Psoas muscle (tissue), 8 donors: ENCODE measurements around the gene USP10. TPM values are rescaled to one million over a fixed set of nuclear protein-coding genes. Genes with fewer than 3 reads are reported as not detected.

ENCODE experiments used
- ATAC-seq, 4 donors: fragments of 200-7000 bp; cut with Tn5 transposase; one replicate each; pipeline ENCODE4 v1.9.1; 2020; ENCODE audit warnings: moderate library complexity in 3 of 4, mild to moderate bottlenecking in 2 of 4
- DNase-seq, 2 donors: peaks; one replicate each; pipeline ENCODE4 v3.0.0-alpha.2; 2020
- H3K27ac ChIP-seq: fragments of 200-600 bp; one replicate; pipeline ENCODE4 v1.8.0; 2022
- H3K27me3 ChIP-seq, 3 donors: fragments of 200-600 bp in 1 of 3; one replicate each; pipeline versions ENCODE4 v1.6.1 to v1.8.0; 2013 to 2022; ENCODE audit warnings: low read length in 2 of 3, mild to moderate bottlenecking in 2 of 3, moderate library complexity in 1 of 3; ENCODE audit not compliant: insufficient read depth in 3 of 3
- H3K36me3 ChIP-seq, 2 donors: fragments of 200-600 bp in 1 of 2; one replicate each; pipeline versions ENCODE4 v1.6.1 to v1.8.0; 2013 to 2022; ENCODE audit warnings: low read depth in 1 of 2, mild to moderate bottlenecking in 1 of 2, moderate library complexity in 1 of 2; ENCODE audit not compliant: insufficient read depth in 1 of 2
- H3K4me1 ChIP-seq: fragments of 200-600 bp; one replicate; pipeline ENCODE4 v1.8.0; 2022
- H3K4me3 ChIP-seq: fragments of 200-600 bp; one replicate; pipeline ENCODE4 v1.8.0; 2022; ENCODE audit warnings: mild to moderate bottlenecking
- H3K9me3 ChIP-seq: fragments of 200-600 bp; one replicate; pipeline ENCODE4 v1.8.0; 2022
- WGBS, 3 donors: extraction: QIAGEN DNeasy Blood & Tissue Kit; methylation state at CpG; one replicate each; pipeline versions ENCODE4 v1.1.6 to v1.1.7; 2013; 5-methylcytosine and 5-hydroxymethylcytosine counted together
- intact Hi-C, 2 donors: fragments of 100-400 bp; cut with DNase I; formaldehyde crosslinking; loops; one replicate each; pipeline versions ENCODE4 v1.11.0 to v1.14.2; 2022
- polyA plus RNA-seq, 3 donors: library from polyadenylated mRNA; stranded (reverse); fragments of 200-250 nt; gene quantifications; one replicate each; pipeline ENCODE4 v1.2.3, GENCODE V29; 2013
- total RNA-seq, 4 donors: library from RNA; stranded (reverse); fragmentation: NEBNext Ultra II Directional in 2 of 4; extraction: Animal tissue kit (Norgen Biotek cat#: 25700) in 2 of 4; gene quantifications; one replicate each; pipeline versions ENCODE4 v1.2.1 to v1.2.4, GENCODE V29; 2021 to 2023
- TF ChIP-seq, protein P1 (sequence below): fragments of 200-600 bp; IDR thresholded peaks from one replicate; pipeline ENCODE4 v1.8.0; 2022; ENCODE audit warnings: antibody characterized with exemption
- donor health status: healthy with polysubstance abuse.
- donor health status: DM: no; HTN: no; CAD: no; lungs with moderate emphysema.
- donor health status: Bipolar disorder and iron deficiency.
- donor health status: healthy.
- donor health status: DM: yes; HTN: yes; CAD: no.
- donor health status: DM: no; HTN: no; CAD: no.
- donor health status: DM: no; HTN: no; CAD: no.
- donor health status: DM: yes; HTN: yes; CAD: no.

The USP10 gene
- total and polyA plus RNA-seq, 7 donors, result 33.9 to 93.0 (median 69.2) TPM

DNA sequence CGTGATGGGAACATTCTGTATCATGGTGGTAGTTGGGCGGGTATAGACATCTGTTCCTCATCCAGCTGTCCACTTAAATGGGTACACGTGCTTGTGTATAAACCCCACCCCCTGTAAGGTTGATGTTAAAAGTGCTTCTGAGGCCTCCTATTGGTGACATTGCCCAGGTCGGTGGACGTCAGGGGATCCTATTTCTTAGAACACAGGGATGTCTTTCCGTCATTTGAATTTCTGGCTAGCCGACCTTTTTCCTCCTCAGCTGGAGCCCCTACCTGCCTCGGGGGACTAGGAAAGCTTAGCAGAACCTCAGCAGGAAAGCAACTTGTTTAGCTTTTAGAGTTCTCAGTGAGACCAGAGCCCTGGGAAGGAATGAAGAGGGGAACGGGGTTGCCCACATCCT lies 103.3 kb downstream of the USP10 start:
- Histone ChIP-seq H3K4me3 (no peak overlapping the region), H3K36me3 (no peaks in the 10 kb centered on the region), H3K27me3 (no peaks in the 10 kb centered on the region), H3K9me3 (no peaks in the 10 kb centered on the region), H3K27ac (no peak overlapping the region), H3K4me1 (no peaks in the 10 kb centered on the region)
- ATAC-seq (no peak), DNase-seq (no peak)
- intact Hi-C loops, result no loop called here
- TF ChIP-seq, protein P1, sequence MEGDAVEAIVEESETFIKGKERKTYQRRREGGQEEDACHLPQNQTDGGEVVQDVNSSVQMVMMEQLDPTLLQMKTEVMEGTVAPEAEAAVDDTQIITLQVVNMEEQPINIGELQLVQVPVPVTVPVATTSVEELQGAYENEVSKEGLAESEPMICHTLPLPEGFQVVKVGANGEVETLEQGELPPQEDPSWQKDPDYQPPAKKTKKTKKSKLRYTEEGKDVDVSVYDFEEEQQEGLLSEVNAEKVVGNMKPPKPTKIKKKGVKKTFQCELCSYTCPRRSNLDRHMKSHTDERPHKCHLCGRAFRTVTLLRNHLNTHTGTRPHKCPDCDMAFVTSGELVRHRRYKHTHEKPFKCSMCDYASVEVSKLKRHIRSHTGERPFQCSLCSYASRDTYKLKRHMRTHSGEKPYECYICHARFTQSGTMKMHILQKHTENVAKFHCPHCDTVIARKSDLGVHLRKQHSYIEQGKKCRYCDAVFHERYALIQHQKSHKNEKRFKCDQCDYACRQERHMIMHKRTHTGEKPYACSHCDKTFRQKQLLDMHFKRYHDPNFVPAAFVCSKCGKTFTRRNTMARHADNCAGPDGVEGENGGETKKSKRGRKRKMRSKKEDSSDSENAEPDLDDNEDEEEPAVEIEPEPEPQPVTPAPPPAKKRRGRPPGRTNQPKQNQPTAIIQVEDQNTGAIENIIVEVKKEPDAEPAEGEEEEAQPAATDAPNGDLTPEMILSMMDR, result no peak
- WGBS, 3 donors, result 78 to 81% (median 79%) methylated on average over 9 of the region's 9 CpGs

DNA sequence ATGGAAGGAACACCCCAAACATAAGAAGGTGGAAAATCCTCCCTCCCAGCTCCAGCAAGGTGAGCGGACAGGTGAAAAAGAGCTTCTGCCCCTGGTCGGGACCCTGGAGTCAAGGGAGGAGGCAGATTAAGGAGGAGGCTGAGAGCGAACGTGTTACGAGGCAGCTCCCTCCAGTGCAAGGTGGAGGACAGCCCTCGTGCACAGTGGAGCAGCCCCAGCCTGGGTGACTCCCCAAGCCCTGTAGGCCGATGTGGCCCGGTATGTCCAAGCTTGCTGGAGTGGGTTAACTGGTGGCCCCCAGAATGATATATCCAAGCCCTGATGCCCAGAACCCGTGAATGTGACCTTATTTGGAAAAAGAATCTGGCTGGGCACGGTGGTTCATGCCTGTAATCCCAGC lies 104.5 kb downstream of the USP10 start:
- no peaks in the 10 kb centered on the region for H3K4me1 ChIP-seq
- no peaks in the 10 kb centered on the region for H3K27me3 ChIP-seq
- no peaks in the 10 kb centered on the region for H3K9me3 ChIP-seq
- DNase-seq, result no peak
- intact Hi-C loops, result no loop called here
- no peak overlapping the region for H3K27ac ChIP-seq
- H3K36me3 ChIP-seq, result no peaks in the 10 kb centered on the region
- WGBS, 3 donors, result 90 to 91% (median 91%) methylated on average over 10 of the region's 10 CpGs
- TF ChIP-seq, protein P1, result no peak
- no peak for ATAC-seq
- no peak overlapping the region for H3K4me3 ChIP-seq

DNA sequence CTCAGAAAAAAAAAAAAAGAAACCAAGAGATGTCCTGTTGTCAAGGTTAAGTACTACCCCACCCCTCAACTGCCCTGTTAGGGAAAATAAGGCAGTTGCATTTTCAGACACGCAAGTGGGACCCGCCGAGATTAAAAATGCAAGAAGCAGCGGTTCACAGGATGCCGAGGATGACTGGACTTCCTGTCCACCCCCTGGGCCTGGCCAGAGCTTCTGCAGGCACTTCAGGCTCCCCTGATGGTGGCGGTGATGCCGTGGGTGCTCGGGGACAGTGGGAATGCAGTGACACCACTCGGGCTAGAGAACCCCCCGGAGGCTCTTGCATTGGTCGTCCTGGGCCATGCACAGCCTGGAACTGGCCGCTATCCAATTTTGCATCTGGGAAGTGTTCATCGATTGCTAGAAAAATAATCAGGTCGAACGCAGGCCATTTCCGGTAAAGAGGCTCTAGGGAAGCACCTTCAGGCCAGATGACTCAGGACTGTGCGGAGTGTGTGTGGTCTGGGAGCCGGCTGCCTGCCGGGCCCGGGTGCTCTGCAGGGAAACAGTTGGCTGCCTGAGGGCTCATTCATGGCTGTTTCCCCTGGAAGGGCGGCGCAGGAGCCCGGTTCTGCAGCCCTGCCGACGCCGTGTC lies 106.6 kb downstream of the USP10 start:
- Histone ChIP-seq H3K4me1 (no peaks in the 10 kb centered on the region), H3K36me3 (no peaks in the 10 kb centered on the region), H3K4me3 (no peak overlapping the region), H3K27ac (no peak overlapping the region), H3K27me3 (no peaks in the 10 kb centered on the region), H3K9me3 (no peaks in the 10 kb centered on the region)
- 44 to 49% (median 46%) methylated on average over 26 of the region's 26 CpGs for WGBS, 3 donors
- TF ChIP-seq, protein P1, result no peak
- DNase-seq (peak in 1 of 2 donors; percentile 77), ATAC-seq (peak in 3 of 4 donors; percentile 59 to 68 (median 59))
- intact Hi-C loops, result loop anchor here in 1 of 2 donors (5.0 kb wide), 2 partner anchors 36 to 49 kb away; no protein-coding TSS in a partner anchor

DNA sequence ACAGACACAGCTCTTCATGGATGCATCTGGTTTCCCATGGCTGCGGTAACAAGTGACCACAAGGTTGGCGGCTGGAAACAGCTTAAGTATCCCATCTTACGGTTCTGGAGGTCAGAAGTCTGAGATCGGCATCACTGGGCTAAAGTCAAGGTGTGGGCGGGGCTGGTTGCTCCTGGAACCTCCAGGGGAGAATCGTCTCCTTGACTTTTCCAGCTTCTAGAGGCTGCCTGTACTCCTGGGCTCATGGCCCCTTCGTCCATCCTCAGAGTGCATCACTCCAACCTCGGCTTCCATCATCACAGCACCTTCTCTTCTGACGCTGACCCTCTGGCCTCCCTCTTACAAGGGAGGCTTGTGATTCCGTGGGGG lies 107.1 kb downstream of the USP10 start:
- Histone ChIP-seq H3K27me3 (no peaks in the 10 kb centered on the region), H3K9me3 (no peaks in the 10 kb centered on the region), H3K4me3 (no peak overlapping the region), H3K27ac (no peak overlapping the region), H3K4me1 (no peaks in the 10 kb centered on the region), H3K36me3 (no peaks in the 10 kb centered on the region)
- TF ChIP-seq, protein P1, result no peak
- no peak for ATAC-seq
- 82 to 89% (median 86%) methylated on average over 10 of the region's 10 CpGs for WGBS, 3 donors
- intact Hi-C loops, result loop anchor here in 1 of 2 donors (5.0 kb wide), 2 partner anchors 35 to 50 kb away; no protein-coding TSS in a partner anchor
- no peak for DNase-seq

- 90 to 96% (median 93%) methylated on average over 6 to 7 of the region's 7 CpGs for WGBS, 3 donors
- TF ChIP-seq, protein P1, result no peak
These were observed 108.0 kb downstream of the USP10 start for GRCh38 chr16:84807776-84808175.

More at GRCh38 chr16:84807776-84808175, 108.0 kb downstream of the USP10 start:
- Histone ChIP-seq H3K4me3 (no peak overlapping the region), H3K36me3 (no peaks in the 10 kb centered on the region), H3K27me3 (no peaks in the 10 kb centered on the region), H3K4me1 (no peaks in the 10 kb centered on the region), H3K9me3 (no peaks in the 10 kb centered on the region), H3K27ac (no peak overlapping the region)
- DNase-seq, result no peak
- ATAC-seq, result no peak
- intact Hi-C loops, result loop anchor here in 1 of 2 donors (5.0 kb wide), 2 partner anchors 35 to 50 kb away; no protein-coding TSS in a partner anchor
